AG09319 (cell line): ENCODE results near the gene D2HGDH.

ENCODE experiments used
- DNase-seq: peaks from one replicate; pipeline ENCODE4 v3.0.0-alpha.2; 2010; ENCODE audit warnings: low read depth; ENCODE audit errors: extremely low read depth
- TF ChIP-seq, protein P1 (sequence below): IDR thresholded peaks from 2 replicates; pipeline ENCODE4 v1.5.1; 2011; ENCODE audit warnings: low read depth, mild to moderate bottlenecking, inconsistent platforms, low read length, moderate library complexity

The D2HGDH gene

DNA sequence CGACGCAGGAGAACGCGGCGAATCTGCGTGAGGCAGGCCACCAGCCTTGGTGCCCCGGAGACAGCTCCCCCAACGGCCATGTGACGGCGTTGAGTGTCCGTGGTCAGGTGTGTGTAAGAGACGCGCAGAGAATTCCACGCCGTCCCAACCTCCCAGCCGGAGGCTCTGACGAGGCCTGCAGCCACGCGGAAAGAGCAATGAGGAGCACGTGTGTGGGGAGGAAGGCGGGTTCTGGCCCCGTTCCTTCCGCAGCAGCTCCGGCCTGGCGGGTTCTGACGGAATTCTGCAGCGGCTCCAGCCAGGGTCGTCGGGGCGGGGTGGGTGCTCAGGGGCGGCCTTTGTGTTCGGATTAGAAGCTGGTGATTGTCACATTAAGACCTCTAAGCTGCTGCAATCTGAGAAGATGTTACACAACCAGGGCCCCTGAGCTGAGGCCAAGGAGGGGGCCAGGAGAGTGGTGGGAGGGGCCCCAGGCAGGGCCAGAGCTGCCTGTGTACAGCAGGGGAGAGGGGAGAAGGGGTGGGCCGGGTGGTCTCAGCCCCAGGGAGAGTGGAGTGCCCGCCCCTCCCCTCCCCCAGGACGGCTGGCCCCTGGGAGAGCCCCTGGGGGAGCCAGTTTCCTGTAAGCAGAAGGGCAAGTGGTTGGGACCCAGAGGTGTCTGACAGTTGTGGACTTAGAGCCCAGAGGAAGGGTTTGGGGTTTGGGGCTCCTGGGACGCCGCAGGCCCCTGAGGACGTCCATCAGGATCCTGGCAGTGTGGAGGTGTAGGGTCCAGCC lies 37.0 kb downstream of the D2HGDH start:
- no peak for DNase-seq
- TF ChIP-seq, protein P1, sequence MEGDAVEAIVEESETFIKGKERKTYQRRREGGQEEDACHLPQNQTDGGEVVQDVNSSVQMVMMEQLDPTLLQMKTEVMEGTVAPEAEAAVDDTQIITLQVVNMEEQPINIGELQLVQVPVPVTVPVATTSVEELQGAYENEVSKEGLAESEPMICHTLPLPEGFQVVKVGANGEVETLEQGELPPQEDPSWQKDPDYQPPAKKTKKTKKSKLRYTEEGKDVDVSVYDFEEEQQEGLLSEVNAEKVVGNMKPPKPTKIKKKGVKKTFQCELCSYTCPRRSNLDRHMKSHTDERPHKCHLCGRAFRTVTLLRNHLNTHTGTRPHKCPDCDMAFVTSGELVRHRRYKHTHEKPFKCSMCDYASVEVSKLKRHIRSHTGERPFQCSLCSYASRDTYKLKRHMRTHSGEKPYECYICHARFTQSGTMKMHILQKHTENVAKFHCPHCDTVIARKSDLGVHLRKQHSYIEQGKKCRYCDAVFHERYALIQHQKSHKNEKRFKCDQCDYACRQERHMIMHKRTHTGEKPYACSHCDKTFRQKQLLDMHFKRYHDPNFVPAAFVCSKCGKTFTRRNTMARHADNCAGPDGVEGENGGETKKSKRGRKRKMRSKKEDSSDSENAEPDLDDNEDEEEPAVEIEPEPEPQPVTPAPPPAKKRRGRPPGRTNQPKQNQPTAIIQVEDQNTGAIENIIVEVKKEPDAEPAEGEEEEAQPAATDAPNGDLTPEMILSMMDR, result no peak

DNA sequence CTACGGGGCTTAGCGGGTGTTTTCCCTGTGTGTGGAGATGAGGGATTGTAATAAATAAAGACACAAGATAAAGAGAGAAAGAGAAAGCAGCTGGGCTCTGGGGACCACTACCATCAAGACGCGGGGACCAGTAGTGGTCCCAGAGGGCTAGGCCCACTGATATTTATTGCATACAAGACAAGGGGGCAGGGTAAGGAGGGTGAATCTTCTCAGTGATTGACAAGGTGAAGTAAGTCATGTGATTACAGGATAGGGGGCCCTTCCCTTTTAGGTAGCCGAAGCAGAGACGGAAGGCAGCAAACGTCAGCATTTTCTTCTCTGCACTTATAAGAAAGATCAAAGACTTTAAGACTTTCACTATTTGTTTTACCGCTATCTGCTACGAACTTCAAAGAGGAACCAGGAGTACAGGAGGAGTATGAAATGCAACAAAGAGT lies 37.7 kb downstream of the D2HGDH start:
- TF ChIP-seq, protein P1, result no peak
- DNase-seq, result no peak

DNA sequence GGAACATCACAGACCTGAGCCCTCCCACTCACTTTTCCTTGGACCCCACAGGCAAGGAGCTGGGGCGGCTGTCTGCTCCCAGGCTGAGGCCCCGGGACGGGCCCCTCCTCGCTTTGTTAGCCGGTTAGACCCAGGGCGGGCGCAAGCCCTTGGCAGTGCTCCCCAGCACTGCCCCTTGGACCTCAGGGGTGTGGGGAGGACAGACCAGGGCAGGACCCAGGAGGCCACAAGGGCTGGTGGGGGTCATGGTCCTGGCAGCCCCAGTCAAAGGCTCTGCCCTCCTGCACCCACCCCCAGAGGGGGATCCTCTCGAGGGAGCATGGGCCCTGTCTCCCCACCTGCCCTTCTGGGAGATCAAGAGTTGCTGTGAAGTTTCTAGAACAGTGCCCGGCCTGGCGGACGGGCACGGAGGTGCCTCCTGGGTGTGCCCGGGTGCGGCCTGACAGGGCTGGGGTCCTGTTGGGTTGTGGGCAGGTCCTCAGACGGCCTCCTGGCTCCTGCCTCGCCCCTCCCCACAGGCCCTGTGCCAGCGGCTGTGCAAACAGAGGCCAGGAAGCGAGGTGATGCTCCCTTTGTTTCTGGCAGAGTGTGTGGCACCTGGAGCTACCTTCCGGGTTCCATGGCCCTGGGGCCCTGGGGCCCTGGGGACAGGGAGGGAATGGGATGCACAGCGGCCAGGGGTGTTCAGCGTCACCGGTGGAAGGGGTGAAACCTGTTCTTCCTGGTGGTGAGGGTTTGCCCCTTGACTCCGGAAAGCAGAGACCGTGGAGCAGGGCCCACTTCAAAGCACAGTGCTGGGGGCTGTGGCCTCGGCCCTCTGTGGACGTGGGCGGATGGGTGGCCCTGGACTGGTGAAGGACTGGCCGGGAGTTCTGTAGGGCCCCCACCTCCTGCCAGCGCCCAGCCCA lies 39.3 kb downstream of the D2HGDH start:
- TF ChIP-seq, protein P1, result no peak
- no peak for DNase-seq

DNA sequence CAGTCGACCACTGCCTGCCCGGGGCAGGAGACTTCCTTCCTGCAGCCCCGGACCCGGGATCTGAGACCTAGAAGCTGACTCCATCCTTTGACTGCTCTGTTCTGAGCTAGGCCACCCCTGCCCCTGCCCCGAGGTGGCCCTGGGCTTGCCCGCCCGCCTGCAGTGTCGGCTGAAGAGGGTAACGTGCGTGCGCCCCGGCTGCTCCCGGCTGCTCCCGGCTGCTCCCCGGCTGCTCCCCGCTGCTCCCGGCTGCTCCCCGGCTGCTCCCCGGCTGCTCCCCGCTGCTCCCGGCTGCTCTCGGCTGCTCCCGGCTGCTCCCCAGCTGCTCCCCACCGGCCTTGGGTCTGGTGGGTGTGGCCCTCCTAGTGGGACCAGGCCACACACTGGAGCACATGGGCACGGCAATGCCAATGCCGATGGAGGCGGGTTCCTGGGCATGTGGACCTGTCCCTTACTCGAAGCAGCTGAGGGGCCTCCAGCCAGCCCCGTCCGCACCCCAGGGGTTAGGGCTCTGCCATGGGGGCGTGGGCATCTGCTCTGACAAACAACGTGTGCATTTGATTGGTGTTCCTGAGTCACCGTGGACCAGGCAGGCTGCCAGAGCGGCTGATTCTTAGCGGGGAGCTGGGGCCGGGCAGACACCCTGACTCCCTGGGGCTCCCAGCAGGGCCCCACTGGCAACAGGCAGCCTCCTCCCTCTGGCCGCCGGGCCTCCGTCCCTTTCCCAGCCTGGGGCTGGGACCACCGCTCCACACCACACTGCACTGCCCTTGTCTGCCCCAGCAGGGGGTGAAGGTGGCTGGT lies 40.2 kb downstream of the D2HGDH start:
- TF ChIP-seq, protein P1, result no peak
- DNase-seq, result no peak

DNA sequence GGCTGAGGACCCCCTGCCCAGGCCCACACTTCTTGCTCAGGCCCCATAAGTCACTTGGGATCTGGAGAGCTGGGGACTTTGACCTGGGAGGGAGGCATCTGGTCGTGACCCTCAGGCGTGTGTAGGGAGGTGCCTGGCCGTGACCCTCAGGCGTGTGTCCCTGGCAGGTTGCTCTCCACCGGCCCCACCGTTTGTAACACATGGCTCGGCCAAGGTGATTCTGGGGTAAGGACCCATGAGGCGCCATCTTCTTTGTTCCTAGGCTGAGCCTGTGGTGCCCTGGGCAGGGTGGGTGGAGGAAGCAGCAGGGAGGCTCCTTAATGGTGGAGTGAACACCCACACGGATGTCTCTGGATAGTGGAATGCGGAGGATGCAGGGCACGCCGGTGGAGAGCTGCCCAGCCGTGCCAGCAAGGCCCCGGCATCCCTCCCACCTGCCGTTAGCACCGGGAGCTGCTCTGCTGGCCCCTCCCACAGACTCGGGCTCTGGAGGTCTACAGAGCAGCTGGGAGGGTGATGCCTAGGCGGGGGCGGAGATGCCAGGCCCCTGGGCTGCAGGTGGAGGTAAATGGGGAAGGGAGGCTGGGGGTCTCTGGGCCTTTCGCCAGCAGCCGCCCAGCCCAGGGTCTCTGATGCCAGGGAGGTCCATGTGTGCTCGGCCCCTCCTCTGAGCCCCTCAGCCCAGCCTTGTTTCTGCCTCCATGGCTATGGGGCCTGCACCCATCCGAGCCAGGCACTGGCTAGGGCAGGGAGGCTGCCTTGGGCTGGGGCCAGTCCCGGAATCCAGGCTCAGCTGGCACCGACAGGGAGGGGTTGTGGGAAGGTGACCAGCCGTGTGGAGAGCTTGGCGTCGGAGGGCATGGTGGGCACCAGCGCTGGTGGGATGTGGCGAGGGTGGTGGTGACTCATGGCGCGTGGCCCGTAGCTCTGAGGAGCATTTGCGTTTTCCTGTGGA lies 41.1 kb downstream of the D2HGDH start:
- TF ChIP-seq, protein P1, result no peak

More for the DNA sequence above, 41.1 kb downstream of the D2HGDH start:
- no peak for DNase-seq
